ENCODE measurements around the gene LIX1L. TPM values are rescaled to one million over a fixed set of nuclear protein-coding genes. Genes with fewer than 3 reads are reported as not detected.

Gene LIX1L
- total RNA-seq, 1 donor: 40.2 TPM

GRCh38 chr1:145991735-145992412 lies 34.1 kb upstream of the LIX1L start:
- peak; percentile 53 for DNase-seq (ENCODE audit: low read depth)
- TF ChIP-seq CTCF (IDR thresholded peaks at IDR 0.05; ENCODE audit: insufficient read depth, low read depth, low read length): no peak
- peak overlapping the region; percentile 99 for H3K4me3 ChIP-seq (ENCODE audit: low read depth, low read length)

GRCh38 chr1:145990249-145990855 lies 32.5 kb upstream of the LIX1L start:
- no peak for TF ChIP-seq CTCF (IDR thresholded peaks at IDR 0.05; ENCODE audit: insufficient read depth, low read depth, low read length)
- peak; percentile 67 for DNase-seq (ENCODE audit: low read depth)
- H3K4me3 ChIP-seq (ENCODE audit: low read depth, low read length): no peak overlapping the region

- H3K4me3 ChIP-seq (ENCODE audit: low read depth, low read length): no peak overlapping the region
These were observed 31.0 kb upstream of the LIX1L start for GRCh38 chr1:145988773-145989172.

GRCh38 chr1:145987926-145988325 lies 30.1 kb upstream of the LIX1L start:
- no peak for DNase-seq (ENCODE audit: low read depth)
- TF ChIP-seq CTCF (IDR thresholded peaks at IDR 0.05; ENCODE audit: insufficient read depth, low read depth, low read length): no peak
- H3K4me3 ChIP-seq (ENCODE audit: low read depth, low read length): no peak overlapping the region

More at GRCh38 chr1:145988773-145989172, 31.0 kb upstream of the LIX1L start:
- DNase-seq (ENCODE audit: low read depth): no peak
- no peak for TF ChIP-seq CTCF (IDR thresholded peaks at IDR 0.05; ENCODE audit: insufficient read depth, low read depth, low read length)

- TF ChIP-seq CTCF (IDR thresholded peaks at IDR 0.05; ENCODE audit: insufficient read depth, low read depth, low read length): no peak
- no peak overlapping the region for H3K4me3 ChIP-seq (ENCODE audit: low read depth, low read length)
- DNase-seq (ENCODE audit: low read depth): no peak
These were observed 28.7 kb upstream of the LIX1L start for GRCh38 chr1:145986551-145986950.

- TF ChIP-seq CTCF (IDR thresholded peaks at IDR 0.05; ENCODE audit: insufficient read depth, low read depth, low read length): no peak
- DNase-seq (ENCODE audit: low read depth): peak; percentile 89
- peak overlapping the region; percentile 2 for H3K4me3 ChIP-seq (ENCODE audit: low read depth, low read length)
These were observed 28.0 kb upstream of the LIX1L start for GRCh38 chr1:145985502-145986439.
